NB4 (cell line): ENCODE results near the gene VBP1.

Experiments
- POLR2A ChIP-seq: IDR thresholded peaks from 2 replicates; pipeline ENCODE4 v1.6.1; 2011; ENCODE audit warnings: mild to moderate bottlenecking; ENCODE audit not compliant: insufficient read length; ENCODE audit errors: extremely low read depth
- TF ChIP-seq, protein P1 (sequence below): IDR thresholded peaks from one replicate; pipeline ENCODE4 v1.5.1; 2012; ENCODE audit warnings: low read depth, low read length

DNA sequence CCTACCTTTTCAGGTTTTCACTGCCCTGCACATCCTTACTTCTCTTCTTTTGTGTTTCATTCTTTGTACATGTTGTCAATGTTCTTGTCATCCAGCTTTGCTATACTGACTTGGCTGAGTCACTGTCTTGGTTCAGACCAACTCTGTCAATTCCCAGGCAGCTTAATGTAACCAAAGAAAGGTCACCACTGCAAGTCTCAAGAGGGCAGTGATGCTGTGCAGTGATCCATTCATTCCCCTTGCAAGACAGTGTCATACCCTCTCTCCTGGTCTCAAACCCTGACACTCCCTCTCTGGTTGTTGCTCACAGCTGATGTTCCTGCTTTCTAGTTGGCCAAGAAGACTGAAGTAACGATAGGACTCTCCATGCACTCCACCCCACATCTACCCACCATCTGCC, 30.5 kb downstream of the VBP1 start:
- TF ChIP-seq, protein P1, sequence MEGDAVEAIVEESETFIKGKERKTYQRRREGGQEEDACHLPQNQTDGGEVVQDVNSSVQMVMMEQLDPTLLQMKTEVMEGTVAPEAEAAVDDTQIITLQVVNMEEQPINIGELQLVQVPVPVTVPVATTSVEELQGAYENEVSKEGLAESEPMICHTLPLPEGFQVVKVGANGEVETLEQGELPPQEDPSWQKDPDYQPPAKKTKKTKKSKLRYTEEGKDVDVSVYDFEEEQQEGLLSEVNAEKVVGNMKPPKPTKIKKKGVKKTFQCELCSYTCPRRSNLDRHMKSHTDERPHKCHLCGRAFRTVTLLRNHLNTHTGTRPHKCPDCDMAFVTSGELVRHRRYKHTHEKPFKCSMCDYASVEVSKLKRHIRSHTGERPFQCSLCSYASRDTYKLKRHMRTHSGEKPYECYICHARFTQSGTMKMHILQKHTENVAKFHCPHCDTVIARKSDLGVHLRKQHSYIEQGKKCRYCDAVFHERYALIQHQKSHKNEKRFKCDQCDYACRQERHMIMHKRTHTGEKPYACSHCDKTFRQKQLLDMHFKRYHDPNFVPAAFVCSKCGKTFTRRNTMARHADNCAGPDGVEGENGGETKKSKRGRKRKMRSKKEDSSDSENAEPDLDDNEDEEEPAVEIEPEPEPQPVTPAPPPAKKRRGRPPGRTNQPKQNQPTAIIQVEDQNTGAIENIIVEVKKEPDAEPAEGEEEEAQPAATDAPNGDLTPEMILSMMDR: no peak
- TF ChIP-seq POLR2A: no peak
